GM23338 (cell line): ENCODE data around the gene KAT8. TPM values are rescaled to one million over a fixed set of nuclear protein-coding genes. Genes with fewer than 3 reads are reported as not detected.

Experiments
- polyA plus RNA-seq: library from polyadenylated mRNA; unstranded; fragments of >200 nt; fragmentation: Nextera tagmentation; extraction: Ambion mirVana; gene quantifications from 2 replicates; pipeline ENCODE4 v1.2.1, GENCODE V29; 2016
- small RNA-seq: library from RNA; depleted of rRNA; stranded (forward); fragments of <200 nt; gene quantifications from one replicate; pipeline ENCODE3, GENCODE V24; 2014; ENCODE audit warnings: low replicate concordance
- total RNA-seq: library from RNA; depleted of rRNA; stranded (reverse); fragments of >200 nt; shearing (Covaris generic); gene quantifications from 2 replicates; pipeline ENCODE4 v1.2.3, GENCODE V29; 2014; rRNA removed

KAT8 gene
- total and polyA plus RNA-seq, 2 experiments from 2014 or later: 47.6 to 85.4 TPM

Small RNA genes within 50 kb of the gene (small RNA-seq; reads per million reads assigned to genes)
- gene AC009088.4: not detected
- not detected for gene NDUFA3P6

Other genes with a start within 250 kb of the KAT8 start
- 17.5 and 20.4 TPM in 2 replicates for gene BCL7C, start 223.6 kb upstream of the KAT8 start, total RNA-seq
- gene BCL7C, start 223.6 kb upstream of the KAT8 start, polyA plus RNA-seq: 21.8 and 22.1 TPM in 2 replicates
- gene CTF1, start 221.1 kb upstream of the KAT8 start, total RNA-seq: 0.52 and 0.54 TPM in 2 replicates
- 0.24 and 0.43 TPM in 2 replicates for gene CTF1, start 221.1 kb upstream of the KAT8 start, polyA plus RNA-seq
- gene FBXL19, start 194.1 kb upstream of the KAT8 start, total RNA-seq: 63.5 and 71.5 TPM in 2 replicates
- 12.5 and 16.4 TPM in 2 replicates for gene FBXL19, start 194.1 kb upstream of the KAT8 start, polyA plus RNA-seq
- 14.9 and 15.9 TPM in 2 replicates for gene ORAI3, start 168.6 kb upstream of the KAT8 start, total RNA-seq
- 6.9 and 9.8 TPM in 2 replicates for gene ORAI3, start 168.6 kb upstream of the KAT8 start, polyA plus RNA-seq
- 14.5 and 21.9 TPM in 2 replicates for gene SETD1A, start 159.9 kb upstream of the KAT8 start, total RNA-seq
- gene SETD1A, start 159.9 kb upstream of the KAT8 start, polyA plus RNA-seq: 10.8 and 10.9 TPM in 2 replicates
- gene HSD3B7, start 132.5 kb upstream of the KAT8 start, total RNA-seq: 6.4 and 12.2 TPM in 2 replicates
- 4.3 TPM in 2 replicates for gene HSD3B7, start 132.5 kb upstream of the KAT8 start, polyA plus RNA-seq
- 7.2 and 9.5 TPM in 2 replicates for gene STX1B, start 107.0 kb upstream of the KAT8 start, total RNA-seq
- 1.7 and 2.5 TPM in 2 replicates for gene STX1B, start 107.0 kb upstream of the KAT8 start, polyA plus RNA-seq
- gene STX4, start 84.1 kb upstream of the KAT8 start, total RNA-seq: 13.0 TPM in 2 replicates
- 39.3 and 40.8 TPM in 2 replicates for gene STX4, start 84.1 kb upstream of the KAT8 start, polyA plus RNA-seq
- 13.1 and 20.6 TPM in 2 replicates for gene ZNF668, start 43.4 kb upstream of the KAT8 start, total RNA-seq
- 6.2 and 6.5 TPM in 2 replicates for gene ZNF668, start 43.4 kb upstream of the KAT8 start, polyA plus RNA-seq
- 19.3 and 29.3 TPM in 2 replicates for gene ZNF646, start 43.2 kb upstream of the KAT8 start, total RNA-seq
- gene ZNF646, start 43.2 kb upstream of the KAT8 start, polyA plus RNA-seq: 5.3 and 6.3 TPM in 2 replicates
- 1.6 and 2.7 TPM in 2 replicates for gene PRSS53, start 28.7 kb upstream of the KAT8 start, total RNA-seq
- gene PRSS53, start 28.7 kb upstream of the KAT8 start, polyA plus RNA-seq: 0.16 and 0.36 TPM in 2 replicates
- gene VKORC1, start 22.9 kb upstream of the KAT8 start, total RNA-seq: 100 and 106 TPM in 2 replicates
- gene VKORC1, start 22.9 kb upstream of the KAT8 start, polyA plus RNA-seq: 89.6 and 96.5 TPM in 2 replicates
- 58.9 and 71.2 TPM in 2 replicates for gene BCKDK, start 9.3 kb upstream of the KAT8 start, total RNA-seq
- 35.9 and 36.1 TPM in 2 replicates for gene BCKDK, start 9.3 kb upstream of the KAT8 start, polyA plus RNA-seq
- gene PRSS8, start 18.1 kb downstream of the KAT8 start, total RNA-seq: 75.9 and 77.0 TPM in 2 replicates
- gene PRSS8, start 18.1 kb downstream of the KAT8 start, polyA plus RNA-seq: 59.2 and 65.3 TPM in 2 replicates
- 1.3 and 1.4 TPM in 2 replicates for gene PRSS36, start 32.4 kb downstream of the KAT8 start, total RNA-seq
- gene PRSS36, start 32.4 kb downstream of the KAT8 start, polyA plus RNA-seq: 0.91 and 1.4 TPM in 2 replicates
- 213 and 247 TPM in 2 replicates for gene FUS, start 62.5 kb downstream of the KAT8 start, total RNA-seq
- gene FUS, start 62.5 kb downstream of the KAT8 start, polyA plus RNA-seq: 528 and 553 TPM in 2 replicates
- gene PYCARD, start 85.1 kb downstream of the KAT8 start, total RNA-seq: 25.7 and 54.0 TPM in 2 replicates
- 53.1 and 56.7 TPM in 2 replicates for gene PYCARD, start 85.1 kb downstream of the KAT8 start, polyA plus RNA-seq
- gene TRIM72, start 96.5 kb downstream of the KAT8 start, total RNA-seq: 1.1 and 1.3 TPM in 2 replicates
- 0.54 and 0.81 TPM in 2 replicates for gene TRIM72, start 96.5 kb downstream of the KAT8 start, polyA plus RNA-seq
- not detected in 2 replicates for gene PYDC1, start 99.5 kb downstream of the KAT8 start, total RNA-seq
- 1.8 and 3.0 TPM in 2 replicates for gene PYDC1, start 99.5 kb downstream of the KAT8 start, polyA plus RNA-seq
- 0.14 TPM in 1 of 2 replicates, not detected in the other for gene ITGAM, start 142.3 kb downstream of the KAT8 start, total RNA-seq
- 0.03 and 0.52 TPM in 2 replicates for gene ITGAM, start 142.3 kb downstream of the KAT8 start, polyA plus RNA-seq
- gene ITGAX, start 237.5 kb downstream of the KAT8 start, total RNA-seq: 0.12 TPM in 1 of 2 replicates, not detected in the other
- not detected in 2 replicates for gene ITGAX, start 237.5 kb downstream of the KAT8 start, polyA plus RNA-seq